HEK293T (cell line): ENCODE results near the gene OR2H2.

Experiments
- ARNT ChIP-seq: fragments of 450-650 bp; IDR thresholded peaks from 2 replicates; pipeline ENCODE4 v1.6.1; 2017; ENCODE audit warnings: mild to moderate bottlenecking
- ELF4 ChIP-seq: fragments of 450-650 bp; IDR thresholded peaks from 2 replicates; pipeline ENCODE4 v1.6.1; 2017; ENCODE audit warnings: antibody characterized with exemption
- FOXA1 ChIP-seq: fragments of 450-650 bp; IDR thresholded peaks from 2 replicates; pipeline ENCODE4 v1.6.1; 2016; ENCODE audit warnings: mild to moderate bottlenecking
- FOXK2 ChIP-seq: fragments of 450-650 bp; IDR thresholded peaks from 2 replicates; pipeline ENCODE4 v1.6.1; 2016; ENCODE audit warnings: mild to moderate bottlenecking
- FOXM1 ChIP-seq: fragments of 450-650 bp; IDR thresholded peaks from 2 replicates; pipeline ENCODE4 v1.6.1; 2017; ENCODE audit warnings: mild to moderate bottlenecking, borderline replicate concordance
- HDGF ChIP-seq: fragments of 450-650 bp; IDR thresholded peaks from 2 replicates; pipeline ENCODE4 v1.6.1; 2017; ENCODE audit warnings: antibody characterized with exemption, borderline replicate concordance
- LEF1 ChIP-seq: fragments of 450-650 bp; IDR thresholded peaks from 2 replicates; pipeline ENCODE4 v1.6.1; 2017; ENCODE audit warnings: mild to moderate bottlenecking, borderline replicate concordance
- PKNOX1 ChIP-seq: fragments of 450-650 bp; IDR thresholded peaks from 2 replicates; pipeline ENCODE4 v1.6.1; 2016
- SP1 ChIP-seq: fragments of 450-650 bp; IDR thresholded peaks from 2 replicates; pipeline ENCODE4 v1.6.1; 2017
- SUZ12 ChIP-seq: fragments of 450-650 bp; IDR thresholded peaks from 2 replicates; pipeline ENCODE4 v1.6.1; 2016; ENCODE audit warnings: mild to moderate bottlenecking
- TARDBP ChIP-seq: fragments of 450-650 bp; IDR thresholded peaks from 2 replicates; pipeline ENCODE4 v1.6.1; 2016
- ZNF384 ChIP-seq: fragments of 450-650 bp; IDR thresholded peaks from 2 replicates; pipeline ENCODE4 v1.6.1; 2016

- no peak for TF ChIP-seq ELF4
- no peak for TF ChIP-seq FOXA1
- no peak for TF ChIP-seq ZNF384
- TF ChIP-seq SP1, result no peak
- TF ChIP-seq SUZ12, result no peak
- TF ChIP-seq PKNOX1, result no peak
- no peak for TF ChIP-seq LEF1
- no peak for TF ChIP-seq ARNT
- TF ChIP-seq TARDBP, result no peak
- no peak for TF ChIP-seq FOXK2
- no peak for TF ChIP-seq FOXM1
- TF ChIP-seq HDGF, result no peak
Observed at GRCh38 chr6:29619578-29620160, 34.7 kb downstream of the OR2H2 start.
